ENCODE results near the gene NLRP6. TPM values are rescaled to one million over a fixed set of nuclear protein-coding genes. Genes with fewer than 3 reads are reported as not detected.

NLRP6 gene
- total RNA-seq, 1 donor: not detected

GRCh38 chr11:298406-299065, 20.3 kb downstream of the NLRP6 start:
- Histone ChIP-seq H3K27ac (ENCODE audit: low read depth, low read length) (no peak overlapping the region), H4K20me1 (ENCODE audit: insufficient read depth, low read length) (no peaks in the 10 kb centered on the region), H3K9me3 (ENCODE audit: low read depth, low read length) (no peaks in the 10 kb centered on the region), H2AFZ (ENCODE audit: low read length) (no peak overlapping the region), H3K4me3 (ENCODE audit: insufficient read depth, low read length) (no peak overlapping the region), H3K4me1 (ENCODE audit: insufficient read depth, low read length) (no peaks in the 10 kb centered on the region), H3K4me2 (ENCODE audit: insufficient read depth, low read length) (no peak overlapping the region), H3K36me3 (ENCODE audit: insufficient read depth, low read length) (no peaks in the 10 kb centered on the region), H3K79me2 (ENCODE audit: insufficient read depth, low read length) (no peaks in the 10 kb centered on the region), H3K27me3 (ENCODE audit: insufficient read depth, low read length) (peaks cover 15% of the 10 kb centered on the region)
- peak; percentile 81 for DNase-seq (ENCODE audit: insufficient read length, low spot score, missing footprints)
- no peak for TF ChIP-seq CTCF (IDR thresholded peaks at IDR 0.05; ENCODE audit: extremely low read depth, low read depth, low read length)

GRCh38 chr11:299081-299891, 21.1 kb downstream of the NLRP6 start, which contains the start of gene IFITM5:
Gene IFITM5, minus strand, starts transcription at chr11:299526. Its CDS starts 36 bp downstream, at chr11:299490.
- peaks cover 15% of the 10 kb centered on the region for H3K27me3 ChIP-seq (ENCODE audit: insufficient read depth, low read length)
- no peak within 1 kb of the TSS for H2AFZ ChIP-seq (ENCODE audit: low read length)
- H3K27ac ChIP-seq (ENCODE audit: low read depth, low read length): no peak within 1 kb of the TSS
- H3K9me3 ChIP-seq (ENCODE audit: low read depth, low read length): no peaks in the 10 kb centered on the region
- H3K4me2 ChIP-seq (ENCODE audit: insufficient read depth, low read length): no peak within 1 kb of the TSS
- H3K4me3 ChIP-seq (ENCODE audit: insufficient read depth, low read length): no peak within 1 kb of the TSS
- TF ChIP-seq CTCF (IDR thresholded peaks at IDR 0.05; ENCODE audit: extremely low read depth, low read depth, low read length): no peak
- no peaks in the 10 kb centered on the region for H3K79me2 ChIP-seq (ENCODE audit: insufficient read depth, low read length)
- DNase-seq (ENCODE audit: insufficient read length, low spot score, missing footprints): peak; percentile 78
- H4K20me1 ChIP-seq (ENCODE audit: insufficient read depth, low read length): no peaks in the 10 kb centered on the region
- H3K4me1 ChIP-seq (ENCODE audit: insufficient read depth, low read length): no peaks in the 10 kb centered on the region
- H3K36me3 ChIP-seq (ENCODE audit: insufficient read depth, low read length): no peaks in the 10 kb centered on the region

GRCh38 chr11:299951-300735, 21.9 kb downstream of the NLRP6 start:
- no peaks in the 10 kb centered on the region for H4K20me1 ChIP-seq (ENCODE audit: insufficient read depth, low read length)
- no peaks in the 10 kb centered on the region for H3K4me1 ChIP-seq (ENCODE audit: insufficient read depth, low read length)
- no peaks in the 10 kb centered on the region for H3K36me3 ChIP-seq (ENCODE audit: insufficient read depth, low read length)
- peak; percentile 17 for TF ChIP-seq CTCF (IDR thresholded peaks at IDR 0.05; ENCODE audit: extremely low read depth, low read depth, low read length)
- peak; percentile 90 for DNase-seq (ENCODE audit: insufficient read length, low spot score, missing footprints)
- H3K9me3 ChIP-seq (ENCODE audit: low read depth, low read length): no peaks in the 10 kb centered on the region
- H3K4me3 ChIP-seq (ENCODE audit: insufficient read depth, low read length): no peak overlapping the region
- no peaks in the 10 kb centered on the region for H3K79me2 ChIP-seq (ENCODE audit: insufficient read depth, low read length)
- peaks cover 15% of the 10 kb centered on the region for H3K27me3 ChIP-seq (ENCODE audit: insufficient read depth, low read length)
- H2AFZ ChIP-seq (ENCODE audit: low read length): no peak overlapping the region
- no peak overlapping the region for H3K4me2 ChIP-seq (ENCODE audit: insufficient read depth, low read length)
- H3K27ac ChIP-seq (ENCODE audit: low read depth, low read length): no peak overlapping the region
